HEK293 (cell line): ENCODE measurements around the gene CARMIL3.

Source experiments
- GLIS1 ChIP-seq: fragments of 450-650 bp; formaldehyde crosslinking; IDR thresholded peaks from 2 replicates; pipeline ENCODE4 v1.5.1; 2016; ENCODE audit warnings: missing biosample characterization, missing genetic modification characterization
- KLF7 ChIP-seq: fragments of 450-650 bp; formaldehyde crosslinking; IDR thresholded peaks from 2 replicates; pipeline ENCODE4 v1.5.1; 2016; ENCODE audit warnings: missing biosample characterization, missing genetic modification characterization, borderline replicate concordance
- KLF8 ChIP-seq: fragments of 450-650 bp; formaldehyde crosslinking; IDR thresholded peaks from 2 replicates; pipeline ENCODE4 v1.5.1; 2016; ENCODE audit warnings: missing biosample characterization, missing genetic modification characterization
- MEIS1 ChIP-seq: sonication (generic); formaldehyde crosslinking; IDR thresholded peaks from 2 replicates; pipeline ENCODE4 v1.8.1; 2022; ENCODE audit warnings: missing genetic modification reagents, mild to moderate bottlenecking, borderline replicate concordance
- MYNN ChIP-seq: fragments of 450-650 bp; formaldehyde crosslinking; IDR thresholded peaks from 2 replicates; pipeline ENCODE4 v1.5.1; 2016; ENCODE audit warnings: missing biosample characterization, missing genetic modification characterization, borderline replicate concordance
- RBAK ChIP-seq: fragments of 450-650 bp; formaldehyde crosslinking; IDR thresholded peaks from 2 replicates; pipeline ENCODE4 v1.5.1; 2016; ENCODE audit warnings: missing biosample characterization, missing genetic modification characterization
- REPIN1 ChIP-seq: fragments of 450-650 bp; formaldehyde crosslinking; IDR thresholded peaks from 2 replicates; pipeline ENCODE4 v1.5.1; 2017; ENCODE audit warnings: missing biosample characterization, missing genetic modification characterization, low read depth
- SALL2 ChIP-seq: fragments of 450-650 bp; formaldehyde crosslinking; IDR thresholded peaks from 2 replicates; pipeline ENCODE4 v1.5.0; 2017; ENCODE audit warnings: missing biosample characterization, mild to moderate bottlenecking, missing genetic modification characterization, borderline replicate concordance
- SCRT2 ChIP-seq: fragments of 450-650 bp; formaldehyde crosslinking; IDR thresholded peaks from 2 replicates; pipeline ENCODE4 v1.5.1; 2016; ENCODE audit warnings: missing biosample characterization, missing genetic modification characterization
- SETDB1 ChIP-seq: IDR thresholded peaks from one replicate; pipeline ENCODE4 v1.6.1; 2017; ENCODE audit warnings: mild to moderate bottlenecking, low read length, moderate library complexity, mixed read lengths; ENCODE audit not compliant: insufficient read length
- TCF7L2 ChIP-seq: IDR thresholded peaks from 2 replicates; pipeline ENCODE4 v1.6.1; 2011; ENCODE audit warnings: low read depth, mild to moderate bottlenecking, inconsistent platforms, low read length, moderate library complexity, borderline replicate concordance
- ZBTB6 ChIP-seq: fragments of 450-650 bp; formaldehyde crosslinking; IDR thresholded peaks from 2 replicates; pipeline ENCODE4 v1.5.1; 2017; ENCODE audit warnings: missing biosample characterization, missing genetic modification characterization
- ZFP41 ChIP-seq: fragments of 450-650 bp; formaldehyde crosslinking; IDR thresholded peaks from 2 replicates; pipeline ENCODE4 v1.5.1; 2016; ENCODE audit warnings: missing biosample characterization, missing genetic modification characterization, borderline replicate concordance
- ZNF140 ChIP-seq: fragments of 450-650 bp; formaldehyde crosslinking; IDR thresholded peaks from 2 replicates; pipeline ENCODE4 v1.5.1; 2016; ENCODE audit warnings: missing biosample characterization, missing genetic modification characterization
- ZNF155 ChIP-seq: fragments of 450-650 bp; formaldehyde crosslinking; IDR thresholded peaks from 2 replicates; pipeline ENCODE4 v1.5.1; 2016; ENCODE audit warnings: missing biosample characterization, missing genetic modification characterization
- ZNF175 ChIP-seq: fragments of 450-650 bp; formaldehyde crosslinking; IDR thresholded peaks from 2 replicates; pipeline ENCODE4 v1.5.1; 2016; ENCODE audit warnings: missing biosample characterization, missing genetic modification characterization
- ZNF202 ChIP-seq: fragments of 450-650 bp; formaldehyde crosslinking; IDR thresholded peaks from 2 replicates; pipeline ENCODE4 v1.5.1; 2016; ENCODE audit warnings: missing biosample characterization, missing genetic modification characterization, borderline replicate concordance
- ZNF248 ChIP-seq: fragments of 450-650 bp; formaldehyde crosslinking; IDR thresholded peaks from 2 replicates; pipeline ENCODE4 v1.5.1; 2017; ENCODE audit warnings: missing biosample characterization, missing genetic modification characterization
- ZNF274 ChIP-seq, 2 experiments: fragments of 200-500 bp in 1 of 2; fragments of 450-650 bp in 1 of 2; sonication (Bioruptor generic) in 1 of 2; formaldehyde crosslinking in 1 of 2; IDR thresholded peaks; 2 replicates each; pipeline versions ENCODE4 v1.5.1 to v1.6.1; 2014 to 2016; ENCODE audit warnings: borderline replicate concordance in 1 of 2, inconsistent platforms in 1 of 2, low read length in 1 of 2, missing biosample characterization in 1 of 2, missing genetic modification characterization in 1 of 2
- ZNF558 ChIP-seq: fragments of 450-650 bp; formaldehyde crosslinking; IDR thresholded peaks from 2 replicates; pipeline ENCODE4 v1.5.1; 2016; ENCODE audit warnings: missing biosample characterization, missing genetic modification characterization
- ZNF585B ChIP-seq: fragments of 450-650 bp; formaldehyde crosslinking; IDR thresholded peaks from 2 replicates; pipeline ENCODE4 v1.5.1; 2016; ENCODE audit warnings: missing biosample characterization, missing genetic modification characterization
- ZNF610 ChIP-seq: fragments of 450-650 bp; formaldehyde crosslinking; IDR thresholded peaks from 2 replicates; pipeline ENCODE4 v1.5.1; 2016; ENCODE audit warnings: missing biosample characterization, missing genetic modification characterization, borderline replicate concordance
- ZNF658 ChIP-seq: fragments of 450-650 bp; formaldehyde crosslinking; IDR thresholded peaks from 2 replicates; pipeline ENCODE4; 2016; ENCODE audit warnings: missing biosample characterization, missing genetic modification characterization
- ZNF837 ChIP-seq: fragments of 450-650 bp; formaldehyde crosslinking; IDR thresholded peaks from 2 replicates; pipeline ENCODE4 v1.5.1; 2016; ENCODE audit warnings: missing biosample characterization, missing genetic modification characterization
- TF ChIP-seq, protein P1 (sequence below): fragments of 450-650 bp; formaldehyde crosslinking; conservative IDR thresholded peaks from 2 replicates; pipeline ENCODE4 v1.5.1; 2016; ENCODE audit warnings: low read depth, missing biosample characterization, missing genetic modification characterization
- TF ChIP-seq, protein P2 (sequence below): fragments of 450-650 bp; formaldehyde crosslinking; IDR thresholded peaks from 2 replicates; pipeline ENCODE4 v1.5.1; 2016; ENCODE audit warnings: missing biosample characterization, missing genetic modification characterization
- TF ChIP-seq, protein P3 (sequence below): fragments of 450-650 bp; formaldehyde crosslinking; IDR thresholded peaks from 2 replicates; pipeline ENCODE4 v1.5.1; 2016; ENCODE audit warnings: missing biosample characterization, missing genetic modification characterization
- TF ChIP-seq, protein P4 (sequence below): fragments of 450-650 bp; formaldehyde crosslinking; IDR thresholded peaks from 2 replicates; pipeline ENCODE4 v1.5.1; 2017; ENCODE audit warnings: missing biosample characterization, missing genetic modification characterization

CARMIL3 gene

DNA sequence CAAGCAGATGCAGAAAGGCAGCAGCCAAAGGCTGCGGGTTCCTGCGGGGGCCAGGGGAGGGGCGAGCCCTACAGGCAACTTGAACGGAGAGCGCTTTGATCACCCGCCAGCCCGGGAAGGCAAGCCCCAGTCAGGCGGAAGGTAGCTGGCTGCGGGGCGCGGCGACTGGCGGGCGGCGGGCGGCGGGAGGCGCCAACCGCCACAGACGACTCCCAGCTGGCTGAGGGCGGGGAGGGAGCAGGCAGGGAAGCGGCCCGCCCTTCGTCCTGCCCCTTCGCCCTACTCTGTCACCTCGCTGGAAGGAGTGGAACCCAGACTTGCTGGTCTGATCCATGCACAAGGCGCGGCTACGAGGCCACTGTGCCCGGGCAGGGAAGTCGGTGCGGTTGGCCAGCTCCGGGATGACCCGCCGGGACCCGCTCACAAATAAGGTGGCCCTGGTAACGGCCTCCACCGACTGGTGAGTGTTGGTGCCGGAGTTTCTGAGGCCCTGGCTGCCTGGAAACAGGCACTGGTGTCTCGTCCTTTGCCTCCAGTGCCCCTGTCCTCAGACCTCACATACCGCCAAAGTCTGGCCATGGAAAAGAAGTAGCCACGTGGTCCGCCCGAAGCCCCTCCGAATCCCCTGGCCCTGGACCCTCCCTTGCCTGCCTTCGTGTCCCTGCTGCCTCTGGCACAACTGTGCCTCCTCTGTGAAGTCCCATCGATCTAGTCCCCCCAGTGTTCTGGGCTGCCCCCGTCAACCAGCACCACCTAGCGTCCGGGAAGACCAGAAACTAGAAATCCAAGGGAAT lies 15.4 kb upstream of the CARMIL3 start (continued):
- TF ChIP-seq, protein P1, sequence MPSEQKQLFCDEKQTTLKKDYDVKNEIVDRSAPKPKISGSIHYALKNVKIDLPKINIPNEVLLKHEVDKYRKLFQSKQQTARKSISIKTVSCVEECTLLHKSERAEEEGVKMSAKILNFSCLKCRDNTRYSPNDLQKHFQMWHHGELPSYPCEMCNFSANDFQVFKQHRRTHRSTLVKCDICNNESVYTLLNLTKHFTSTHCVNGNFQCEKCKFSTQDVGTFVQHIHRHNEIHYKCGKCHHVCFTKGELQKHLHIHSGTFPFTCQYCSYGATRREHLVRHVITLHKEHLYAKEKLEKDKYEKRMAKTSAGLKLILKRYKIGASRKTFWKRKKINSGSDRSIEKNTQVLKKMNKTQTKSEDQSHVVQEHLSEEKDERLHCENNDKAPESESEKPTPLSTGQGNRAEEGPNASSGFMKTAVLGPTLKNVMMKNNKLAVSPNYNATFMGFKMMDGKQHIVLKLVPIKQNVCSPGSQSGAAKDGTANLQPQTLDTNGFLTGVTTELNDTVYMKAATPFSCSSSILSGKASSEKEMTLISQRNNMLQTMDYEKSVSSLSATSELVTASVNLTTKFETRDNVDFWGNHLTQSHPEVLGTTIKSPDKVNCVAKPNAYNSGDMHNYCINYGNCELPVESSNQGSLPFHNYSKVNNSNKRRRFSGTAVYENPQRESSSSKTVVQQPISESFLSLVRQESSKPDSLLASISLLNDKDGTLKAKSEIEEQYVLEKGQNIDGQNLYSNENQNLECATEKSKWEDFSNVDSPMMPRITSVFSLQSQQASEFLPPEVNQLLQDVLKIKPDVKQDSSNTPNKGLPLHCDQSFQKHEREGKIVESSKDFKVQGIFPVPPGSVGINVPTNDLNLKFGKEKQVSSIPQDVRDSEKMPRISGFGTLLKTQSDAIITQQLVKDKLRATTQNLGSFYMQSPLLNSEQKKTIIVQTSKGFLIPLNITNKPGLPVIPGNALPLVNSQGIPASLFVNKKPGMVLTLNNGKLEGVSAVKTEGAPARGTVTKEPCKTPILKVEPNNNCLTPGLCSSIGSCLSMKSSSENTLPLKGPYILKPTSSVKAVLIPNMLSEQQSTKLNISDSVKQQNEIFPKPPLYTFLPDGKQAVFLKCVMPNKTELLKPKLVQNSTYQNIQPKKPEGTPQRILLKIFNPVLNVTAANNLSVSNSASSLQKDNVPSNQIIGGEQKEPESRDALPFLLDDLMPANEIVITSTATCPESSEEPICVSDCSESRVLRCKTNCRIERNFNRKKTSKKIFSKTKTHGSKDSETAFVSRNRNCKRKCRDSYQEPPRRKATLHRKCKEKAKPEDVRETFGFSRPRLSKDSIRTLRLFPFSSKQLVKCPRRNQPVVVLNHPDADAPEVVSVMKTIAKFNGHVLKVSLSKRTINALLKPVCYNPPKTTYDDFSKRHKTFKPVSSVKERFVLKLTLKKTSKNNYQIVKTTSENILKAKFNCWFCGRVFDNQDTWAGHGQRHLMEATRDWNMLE, result 0 out of 2 replicates have a peak, but pooled peaks have one; percentile 31
- TF ChIP-seq KLF7 (tag by site-specific recombination) (peak; percentile 33; the same call in 1 of the 2 replicates), MYNN (no peak), ZBTB6 (tag by site-specific recombination) (no peak; the same call in 1 of the 2 replicates), ZFP41 (no peak), ZNF202 (no peak), ZNF658 (tag by site-specific recombination) (no peak), TCF7L2 (peak; percentile 66; the same call in 1 of the 2 replicates), ZNF558 (tag by site-specific recombination) (no peak), ZNF585B (tag by site-specific recombination) (no peak), RBAK (tag by site-specific recombination) (no peak), SALL2 (tag by site-specific recombination) (no peak), ZNF610 (tag by site-specific recombination) (peak; percentile 30; the same call in 1 of the 2 replicates), ZNF140 (tag by site-specific recombination) (no peak), REPIN1 (tag by site-specific recombination) (no peak), SCRT2 (tag by site-specific recombination) (no peak), KLF8 (tag by site-specific recombination) (peak; percentile 73), ZNF274 (IDR thresholded peaks at IDR 0.05; ENCODE audit: low read length) (no peak), ZNF274 (tag by site-specific recombination; IDR thresholded peaks at IDR 0.05; ENCODE audit: borderline replicate concordance) (no peak), GLIS1 (tag by site-specific recombination) (peak; percentile 71), ZNF155 (tag by site-specific recombination) (no peak), ZNF175 (tag by site-specific recombination) (no peak), MEIS1 (CRISPR knock-in tag) (no peak), ZNF837 (tag by site-specific recombination) (no peak), SETDB1 (no peak), ZNF248 (tag by site-specific recombination) (no peak)
- TF ChIP-seq, protein P2, sequence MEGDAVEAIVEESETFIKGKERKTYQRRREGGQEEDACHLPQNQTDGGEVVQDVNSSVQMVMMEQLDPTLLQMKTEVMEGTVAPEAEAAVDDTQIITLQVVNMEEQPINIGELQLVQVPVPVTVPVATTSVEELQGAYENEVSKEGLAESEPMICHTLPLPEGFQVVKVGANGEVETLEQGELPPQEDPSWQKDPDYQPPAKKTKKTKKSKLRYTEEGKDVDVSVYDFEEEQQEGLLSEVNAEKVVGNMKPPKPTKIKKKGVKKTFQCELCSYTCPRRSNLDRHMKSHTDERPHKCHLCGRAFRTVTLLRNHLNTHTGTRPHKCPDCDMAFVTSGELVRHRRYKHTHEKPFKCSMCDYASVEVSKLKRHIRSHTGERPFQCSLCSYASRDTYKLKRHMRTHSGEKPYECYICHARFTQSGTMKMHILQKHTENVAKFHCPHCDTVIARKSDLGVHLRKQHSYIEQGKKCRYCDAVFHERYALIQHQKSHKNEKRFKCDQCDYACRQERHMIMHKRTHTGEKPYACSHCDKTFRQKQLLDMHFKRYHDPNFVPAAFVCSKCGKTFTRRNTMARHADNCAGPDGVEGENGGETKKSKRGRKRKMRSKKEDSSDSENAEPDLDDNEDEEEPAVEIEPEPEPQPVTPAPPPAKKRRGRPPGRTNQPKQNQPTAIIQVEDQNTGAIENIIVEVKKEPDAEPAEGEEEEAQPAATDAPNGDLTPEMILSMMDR (tag by site-specific recombination), result peak; percentile 89
- TF ChIP-seq, protein P3, sequence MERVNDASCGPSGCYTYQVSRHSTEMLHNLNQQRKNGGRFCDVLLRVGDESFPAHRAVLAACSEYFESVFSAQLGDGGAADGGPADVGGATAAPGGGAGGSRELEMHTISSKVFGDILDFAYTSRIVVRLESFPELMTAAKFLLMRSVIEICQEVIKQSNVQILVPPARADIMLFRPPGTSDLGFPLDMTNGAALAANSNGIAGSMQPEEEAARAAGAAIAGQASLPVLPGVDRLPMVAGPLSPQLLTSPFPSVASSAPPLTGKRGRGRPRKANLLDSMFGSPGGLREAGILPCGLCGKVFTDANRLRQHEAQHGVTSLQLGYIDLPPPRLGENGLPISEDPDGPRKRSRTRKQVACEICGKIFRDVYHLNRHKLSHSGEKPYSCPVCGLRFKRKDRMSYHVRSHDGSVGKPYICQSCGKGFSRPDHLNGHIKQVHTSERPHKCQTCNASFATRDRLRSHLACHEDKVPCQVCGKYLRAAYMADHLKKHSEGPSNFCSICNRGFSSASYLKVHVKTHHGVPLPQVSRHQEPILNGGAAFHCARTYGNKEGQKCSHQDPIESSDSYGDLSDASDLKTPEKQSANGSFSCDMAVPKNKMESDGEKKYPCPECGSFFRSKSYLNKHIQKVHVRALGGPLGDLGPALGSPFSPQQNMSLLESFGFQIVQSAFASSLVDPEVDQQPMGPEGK (tag by site-specific recombination), result peak; percentile 97
- TF ChIP-seq, protein P4, sequence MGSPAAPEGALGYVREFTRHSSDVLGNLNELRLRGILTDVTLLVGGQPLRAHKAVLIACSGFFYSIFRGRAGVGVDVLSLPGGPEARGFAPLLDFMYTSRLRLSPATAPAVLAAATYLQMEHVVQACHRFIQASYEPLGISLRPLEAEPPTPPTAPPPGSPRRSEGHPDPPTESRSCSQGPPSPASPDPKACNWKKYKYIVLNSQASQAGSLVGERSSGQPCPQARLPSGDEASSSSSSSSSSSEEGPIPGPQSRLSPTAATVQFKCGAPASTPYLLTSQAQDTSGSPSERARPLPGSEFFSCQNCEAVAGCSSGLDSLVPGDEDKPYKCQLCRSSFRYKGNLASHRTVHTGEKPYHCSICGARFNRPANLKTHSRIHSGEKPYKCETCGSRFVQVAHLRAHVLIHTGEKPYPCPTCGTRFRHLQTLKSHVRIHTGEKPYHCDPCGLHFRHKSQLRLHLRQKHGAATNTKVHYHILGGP (tag by site-specific recombination), result no peak
